DMS114 treated with DMSO at 0.1 percent for 48 hours (cell line): ENCODE data around the gene SLC9A8.
"Not testable (repeated sequence)": the region's sequence is repeated elsewhere in the genome, so short reads cannot be mapped to it uniquely, and the experiment has no call there.

Experiments
- DNase-seq: peaks from one replicate; lab custom pipeline; 2025; ENCODE audit not compliant: unreplicated experiment; lab: John Stamatoyannopoulos, UW

SLC9A8 gene

GRCh38 chr20:49891476-49892110 lies 79.0 kb downstream of the SLC9A8 start:
- no peak for DNase-seq

- DNase-seq, result no peak
Measured at GRCh38 chr20:49892260-49892659, 79.6 kb downstream of the SLC9A8 start.

DNA sequence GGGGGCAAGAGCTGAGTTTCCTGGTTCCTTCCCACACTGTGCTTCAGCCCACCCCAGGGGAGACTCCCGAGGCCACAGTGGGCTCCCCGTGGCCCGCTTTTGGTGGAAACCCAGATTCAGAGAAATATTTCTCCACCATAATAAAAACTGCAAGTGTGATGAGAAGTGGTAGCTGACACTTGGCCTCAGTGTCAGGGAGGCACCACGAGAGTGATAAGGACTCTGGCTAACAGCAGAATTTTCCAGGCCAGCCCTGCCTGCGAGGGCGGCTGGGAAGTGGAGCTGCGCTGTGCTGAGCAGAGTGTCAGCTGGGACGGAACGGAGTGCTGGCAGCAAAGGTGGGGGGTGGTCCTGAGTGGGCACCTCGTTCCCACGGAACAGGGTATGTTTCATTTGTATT lies 80.2 kb downstream of the SLC9A8 start:
- no peak for DNase-seq

- DNase-seq, result no peak
Measured at GRCh38 chr20:49893242-49894072, 80.8 kb downstream of the SLC9A8 start.

- no peak for DNase-seq
Measured at GRCh38 chr20:49894073-49894470, 81.4 kb downstream of the SLC9A8 start.

- DNase-seq, result not testable (repeated sequence)
Measured at GRCh38 chr20:49895474-49896093, 83.0 kb downstream of the SLC9A8 start.

DNA sequence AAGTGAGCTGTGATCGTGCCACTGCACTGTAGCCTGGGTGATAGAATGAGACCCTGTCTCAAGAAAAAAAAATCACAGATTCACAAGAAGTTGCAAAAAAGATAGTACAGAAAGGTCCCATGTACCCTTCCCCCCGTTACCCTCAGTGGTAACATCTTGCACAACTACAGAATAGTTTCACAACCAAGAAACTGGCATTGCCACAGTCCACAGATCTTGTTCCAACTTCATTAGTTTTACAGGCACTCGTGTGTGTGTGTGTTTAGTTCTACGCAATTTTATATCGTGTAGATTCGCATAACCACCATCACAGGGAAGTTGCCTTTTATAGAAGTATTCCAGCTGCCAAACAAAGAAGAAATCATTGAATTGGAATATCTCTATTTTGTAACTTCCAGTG lies 83.6 kb downstream of the SLC9A8 start:
- DNase-seq, result no peak

- no peak for DNase-seq
Measured at GRCh38 chr20:49899541-49900383, 87.1 kb downstream of the SLC9A8 start.

- no peak for DNase-seq
Measured at GRCh38 chr20:49901588-49901987, 89.0 kb downstream of the SLC9A8 start.

DNA sequence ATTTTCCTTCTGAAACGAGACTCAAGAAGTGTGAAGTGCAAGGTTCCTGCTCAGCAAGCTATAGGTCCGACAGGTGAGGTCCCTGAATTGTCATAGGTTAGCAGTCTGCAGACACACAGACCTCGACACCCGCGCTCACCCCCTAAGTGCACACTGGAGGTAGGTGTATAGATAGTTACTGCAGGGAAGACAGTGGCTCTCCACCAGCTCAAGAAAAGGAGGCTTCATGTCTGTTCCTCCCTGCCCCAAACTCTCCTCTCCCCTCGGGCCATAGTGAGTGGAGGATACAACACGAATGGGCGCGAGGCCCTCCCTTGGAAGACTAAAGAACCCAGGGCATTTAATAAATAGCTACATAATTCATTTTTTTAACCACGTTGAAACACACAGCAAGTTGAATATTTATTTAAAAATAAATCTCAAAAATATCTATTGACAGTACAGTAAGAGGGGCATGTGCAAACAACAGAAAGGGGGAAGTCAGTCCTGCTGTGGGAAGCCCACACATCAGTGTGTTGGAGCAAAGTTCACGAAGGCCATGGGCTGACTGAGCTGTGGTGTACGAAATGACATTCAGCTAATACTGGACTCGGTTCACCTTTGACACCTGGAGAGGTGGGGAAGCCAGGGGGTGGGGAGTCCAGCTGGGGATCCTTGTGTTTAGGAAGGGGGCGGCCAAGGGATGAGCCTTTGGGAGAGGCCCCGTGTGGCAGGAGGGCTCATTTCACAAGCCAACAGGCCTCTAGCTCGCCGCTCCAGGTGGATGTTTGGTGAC lies 92.0 kb downstream of the SLC9A8 start:
- no peak for DNase-seq

- DNase-seq, result no peak
Measured at GRCh38 chr20:49905415-49906091, 92.9 kb downstream of the SLC9A8 start.

- no peak for DNase-seq
Measured at GRCh38 chr20:49906101-49906604, 93.5 kb downstream of the SLC9A8 start.

DNA sequence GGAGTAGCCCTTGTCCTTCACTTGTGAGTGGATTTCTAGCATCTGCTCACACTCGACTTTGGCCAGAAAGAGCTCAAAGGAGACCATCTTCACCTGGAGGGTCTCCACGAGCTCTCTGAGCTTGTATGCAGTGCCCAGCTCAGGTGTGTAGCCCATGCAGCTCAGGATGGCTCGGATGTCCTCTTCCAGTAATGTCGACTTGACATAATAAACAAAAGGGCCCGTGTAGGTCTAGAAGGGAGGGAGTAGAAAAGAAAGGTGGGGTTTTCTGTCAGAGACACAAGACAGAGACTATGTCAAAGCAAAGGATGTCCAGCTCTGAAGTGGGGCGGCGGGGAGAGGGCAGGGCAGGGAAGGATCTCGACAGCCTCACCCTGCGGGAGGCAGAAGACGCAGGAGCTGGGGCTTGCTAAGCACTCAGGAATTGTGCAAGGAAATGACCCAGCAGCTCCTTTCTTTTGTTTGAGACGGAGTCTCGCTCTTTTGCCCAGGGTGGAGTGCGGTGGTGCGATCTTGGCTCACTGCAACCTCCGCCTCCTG lies 94.1 kb downstream of the SLC9A8 start:
- no peak for DNase-seq

DNA sequence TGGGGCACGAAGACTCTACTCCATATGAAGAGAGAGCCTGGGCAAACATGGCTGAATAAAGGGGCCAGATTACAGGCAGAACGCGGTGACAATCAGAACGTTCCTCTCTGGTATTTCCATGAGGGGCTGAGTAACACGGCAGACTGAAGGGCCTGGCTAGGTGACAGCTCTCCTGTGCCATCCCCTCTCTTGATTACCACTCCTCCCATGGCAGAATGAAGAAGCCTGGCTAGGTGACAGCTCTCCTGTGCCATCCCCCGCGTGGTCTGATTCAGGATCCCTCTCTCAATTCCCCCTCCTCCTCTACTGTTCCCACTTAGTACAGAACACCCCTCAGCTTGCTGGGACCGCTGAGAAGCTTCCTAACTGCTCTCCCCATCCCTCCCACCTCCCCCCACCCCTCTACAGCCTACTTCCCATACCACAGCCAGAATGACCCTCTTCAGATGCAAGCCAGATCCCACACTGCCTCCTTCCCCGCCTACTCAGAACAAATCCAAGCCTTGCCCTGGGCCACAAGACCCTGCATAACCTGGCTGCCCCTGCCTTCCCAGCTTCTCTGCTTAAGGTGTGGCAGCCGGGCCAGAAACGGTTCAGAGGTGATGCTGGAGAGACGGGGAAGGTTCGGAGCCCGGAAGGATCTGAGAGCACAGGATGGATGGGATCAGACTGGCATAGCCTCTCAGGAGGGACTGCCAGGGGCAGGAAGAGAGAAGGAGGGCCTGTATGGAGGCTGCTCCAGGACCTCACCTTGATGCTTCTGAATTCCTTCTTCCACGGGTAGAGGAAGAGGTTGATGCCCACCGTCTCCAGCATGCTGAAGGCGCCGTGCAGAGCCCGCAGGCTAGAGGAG lies 95.0 kb downstream of the SLC9A8 start:
- DNase-seq, result no peak

GRCh38 chr20:49908258-49908565 lies 95.6 kb downstream of the SLC9A8 start:
- DNase-seq, result no peak

DNA sequence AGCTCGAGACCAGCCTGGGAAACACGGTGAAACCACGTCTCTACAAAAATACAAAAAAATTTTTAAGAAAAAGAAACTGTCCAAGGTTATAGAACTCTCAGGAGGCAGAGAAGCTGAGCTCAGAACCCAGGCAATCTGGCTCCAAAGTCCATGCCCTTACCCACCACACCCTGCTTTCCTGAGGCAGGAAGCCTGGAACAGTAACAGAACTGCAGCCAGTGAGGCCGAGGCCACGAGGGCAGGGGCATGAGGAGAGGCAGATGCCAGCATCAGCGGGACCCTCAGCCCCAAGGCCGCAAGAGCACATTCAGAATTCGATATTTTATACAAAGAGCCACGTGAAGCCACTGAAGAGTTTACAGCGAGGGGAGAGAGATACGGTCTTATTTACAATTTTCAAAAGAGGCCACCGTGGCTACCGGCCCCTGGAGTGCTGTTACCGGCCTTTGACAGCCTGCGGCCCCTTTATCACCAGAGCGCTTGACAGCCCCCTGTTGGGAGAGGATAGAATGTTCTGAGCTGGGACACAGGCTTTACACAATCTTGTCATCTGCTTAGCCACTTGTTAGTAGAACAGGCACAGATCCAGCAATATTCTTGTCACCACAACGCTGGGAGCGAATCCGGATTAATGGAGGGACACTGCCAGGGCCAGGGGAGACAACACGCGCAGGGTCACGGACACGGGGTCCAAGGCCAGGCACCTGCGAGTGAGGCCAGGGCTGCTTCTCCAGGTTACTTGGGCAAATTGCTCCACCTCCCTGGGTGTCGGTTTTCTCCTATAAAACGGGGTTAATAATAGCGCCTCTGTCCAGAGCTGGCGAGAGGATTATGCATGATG lies 97.1 kb downstream of the SLC9A8 start:
- DNase-seq, result peak; percentile 31

DNA sequence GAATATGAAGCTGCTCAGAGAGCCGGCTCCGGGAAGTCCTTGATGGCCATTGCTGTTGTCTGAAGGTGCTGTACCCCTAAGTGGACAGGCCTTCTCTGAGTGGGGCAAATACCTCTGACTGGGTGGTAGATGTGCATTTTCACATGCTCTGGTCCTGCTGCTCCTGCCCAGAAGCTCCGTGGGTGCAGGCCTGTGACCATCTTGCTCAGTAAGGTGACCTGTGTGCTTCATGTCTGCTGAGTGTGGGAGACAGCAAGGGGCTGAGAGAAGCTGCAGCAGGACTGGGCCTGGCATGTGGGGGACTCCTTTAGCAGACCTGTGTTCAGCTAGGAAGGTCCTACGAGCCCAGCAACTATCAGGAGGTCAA lies 97.7 kb downstream of the SLC9A8 start:
- no peak for DNase-seq
